WTC11 (cell line): ENCODE data around the gene RSPO1. TPM values are rescaled to one million over a fixed set of nuclear protein-coding genes. Genes with fewer than 3 reads are reported as not detected.

Experiments
- ATAC-seq: fragments of 200-7000 bp; cut with Tn5 transposase; 2 replicates; pipeline ENCODE4 v1.10.0; 2021; ENCODE audit warnings: mild to moderate bottlenecking, moderate library complexity
- CTCF ChIA-PET: fragments of 300-600 bp; sonication (Branson Sonifier 250); formaldehyde crosslinking; loops from one replicate; lab custom pipeline; 2021; ENCODE audit warnings: antibody characterized with exemption; lab: Charles Lee
- POLR2A ChIA-PET: fragments of 350-600 bp; sonication (Branson Sonifier 250); formaldehyde crosslinking; loops from one replicate; lab custom pipeline; 2021; ENCODE audit warnings: antibody characterized with exemption; lab: Charles Lee
- DNase-seq: peaks from one replicate; pipeline ENCODE4 v3.0.0; 2021; ENCODE audit warnings: low spot score
- H3K27ac Mint-ChIP-seq: 2 replicates; pipeline ENCODE4 v1.8.0; 2021; ENCODE audit warnings: mixed read lengths
- H3K27me3 Mint-ChIP-seq: 2 replicates; pipeline ENCODE4 v1.8.0; 2021; ENCODE audit warnings: low read depth, mild to moderate bottlenecking, moderate library complexity, mixed read lengths
- H3K36me3 Mint-ChIP-seq: 2 replicates; pipeline ENCODE4 v1.8.0; 2021; ENCODE audit warnings: mixed read lengths
- H3K4me1 Mint-ChIP-seq: 2 replicates; pipeline ENCODE4 v1.8.0; 2022; ENCODE audit warnings: mixed read lengths
- H3K4me3 Mint-ChIP-seq: 2 replicates; pipeline ENCODE4 v1.8.0; 2021; ENCODE audit warnings: mild to moderate bottlenecking, moderate library complexity, mixed read lengths
- H3K9me3 Mint-ChIP-seq: 2 replicates; pipeline ENCODE4 v1.8.0; 2021; ENCODE audit warnings: mixed read lengths
- ATF1 ChIP-seq: sonication (generic); formaldehyde crosslinking; IDR thresholded peaks from 2 replicates; pipeline ENCODE4 v1.8.1; 2023; ENCODE audit warnings: mild to moderate bottlenecking, moderate library complexity, missing genetic modification reagents
- CBFB ChIP-seq: sonication (generic); formaldehyde crosslinking; IDR thresholded peaks from 2 replicates; pipeline ENCODE4 v1.8.1; 2022; ENCODE audit warnings: mild to moderate bottlenecking, low read depth, missing genetic modification reagents
- FOXP1 ChIP-seq: sonication (generic); formaldehyde crosslinking; IDR thresholded peaks from 2 replicates; pipeline ENCODE4 v1.8.0; 2022; ENCODE audit warnings: missing genetic modification reagents, mild to moderate bottlenecking, moderate library complexity, borderline replicate concordance
- GRHL2 ChIP-seq: fragments of 250-450 bp; sonication (Bioruptor Pico); IDR thresholded peaks from 2 replicates; pipeline ENCODE4 v1.8.0; 2022; ENCODE audit warnings: mild to moderate bottlenecking, moderate library complexity; ENCODE audit not compliant: insufficient replicate concordance, severe bottlenecking
- JAZF1 ChIP-seq: fragments of 250-450 bp; sonication (Bioruptor Pico); IDR thresholded peaks from 2 replicates; pipeline ENCODE4 v1.9.0; 2021; ENCODE audit warnings: moderate library complexity, mild to moderate bottlenecking, inconsistent platforms
- NFATC4 ChIP-seq: fragments of 250-450 bp; sonication (Bioruptor Pico); IDR thresholded peaks from 2 replicates; pipeline ENCODE4 v1.9.0; 2021; ENCODE audit warnings: mild to moderate bottlenecking
- NR1H2 ChIP-seq: sonication (generic); formaldehyde crosslinking; IDR thresholded peaks from 2 replicates; pipeline ENCODE4 v1.9.0; 2021; ENCODE audit warnings: mild to moderate bottlenecking, moderate library complexity, missing genetic modification reagents
- NR2C2 ChIP-seq: sonication (generic); formaldehyde crosslinking; IDR thresholded peaks from 2 replicates; pipeline ENCODE4 v1.8.0; 2022; ENCODE audit warnings: mild to moderate bottlenecking, missing genetic modification reagents
- TP53 ChIP-seq: sonication (generic); formaldehyde crosslinking; IDR thresholded peaks from 2 replicates; pipeline ENCODE4 v1.8.1; 2023; ENCODE audit warnings: mild to moderate bottlenecking, missing genetic modification reagents
- ZNF138 ChIP-seq: sonication (generic); formaldehyde crosslinking; conservative IDR thresholded peaks from 2 replicates; pipeline ENCODE4 v1.8.1; 2022; ENCODE audit warnings: mild to moderate bottlenecking, moderate library complexity, missing genetic modification reagents
- ZNF232 ChIP-seq: sonication (generic); formaldehyde crosslinking; IDR thresholded peaks from 2 replicates; pipeline ENCODE4 v1.8.0; 2022; ENCODE audit warnings: mild to moderate bottlenecking, missing genetic modification reagents
- ZNF317 ChIP-seq: sonication (generic); formaldehyde crosslinking; IDR thresholded peaks from 2 replicates; pipeline ENCODE4 v1.8.1; 2023; ENCODE audit warnings: low read depth, mild to moderate bottlenecking, moderate library complexity, missing genetic modification reagents, borderline replicate concordance
- ZNF423 ChIP-seq: fragments of 250-450 bp; sonication (Bioruptor Pico); IDR thresholded peaks from 2 replicates; pipeline ENCODE4 v2.1.2; 2022; ENCODE audit warnings: mild to moderate bottlenecking, moderate library complexity
- total RNA-seq: library from RNA; stranded (reverse); gene quantifications from 3 replicates; pipeline ENCODE4 v1.2.3, GENCODE V29; 2021
- TF ChIP-seq, protein P1 (sequence below): sonication (generic); formaldehyde crosslinking; IDR thresholded peaks from 2 replicates; pipeline ENCODE4 v1.8.1; 2023; ENCODE audit warnings: mild to moderate bottlenecking, missing genetic modification reagents, moderate library complexity
- TF ChIP-seq, protein P2 (sequence below): sonication (generic); formaldehyde crosslinking; IDR thresholded peaks from 2 replicates; pipeline ENCODE4 v1.8.0; 2022; ENCODE audit warnings: missing genetic modification reagents
- TF ChIP-seq, protein P3 (sequence below): sonication (generic); formaldehyde crosslinking; IDR thresholded peaks from 2 replicates; pipeline ENCODE4 v1.8.1; 2022; ENCODE audit warnings: low read depth, missing genetic modification reagents, borderline replicate concordance
- TF ChIP-seq, protein P4 (sequence below): sonication (generic); formaldehyde crosslinking; IDR thresholded peaks from 2 replicates; pipeline ENCODE4 v1.8.1; 2023; ENCODE audit warnings: mild to moderate bottlenecking, missing genetic modification reagents, borderline replicate concordance
- TF ChIP-seq, protein P5 (sequence below): sonication (generic); formaldehyde crosslinking; IDR thresholded peaks from 2 replicates; pipeline ENCODE4 v1.8.1; 2022; ENCODE audit warnings: mild to moderate bottlenecking, moderate library complexity, missing genetic modification reagents
- TF ChIP-seq, protein P6 (sequence below): fragments of 250-450 bp; sonication (Bioruptor Pico); IDR thresholded peaks from 2 replicates; pipeline ENCODE4 v1.9.0; 2021; ENCODE audit warnings: mild to moderate bottlenecking
- TF ChIP-seq, protein P7 (sequence below): sonication (generic); formaldehyde crosslinking; IDR thresholded peaks from 2 replicates; pipeline ENCODE4 v1.8.1; 2023; ENCODE audit warnings: mild to moderate bottlenecking, missing genetic modification reagents

RSPO1 gene
- total RNA-seq, 1 experiment from 2014 or later, result 0.13 TPM

DNA sequence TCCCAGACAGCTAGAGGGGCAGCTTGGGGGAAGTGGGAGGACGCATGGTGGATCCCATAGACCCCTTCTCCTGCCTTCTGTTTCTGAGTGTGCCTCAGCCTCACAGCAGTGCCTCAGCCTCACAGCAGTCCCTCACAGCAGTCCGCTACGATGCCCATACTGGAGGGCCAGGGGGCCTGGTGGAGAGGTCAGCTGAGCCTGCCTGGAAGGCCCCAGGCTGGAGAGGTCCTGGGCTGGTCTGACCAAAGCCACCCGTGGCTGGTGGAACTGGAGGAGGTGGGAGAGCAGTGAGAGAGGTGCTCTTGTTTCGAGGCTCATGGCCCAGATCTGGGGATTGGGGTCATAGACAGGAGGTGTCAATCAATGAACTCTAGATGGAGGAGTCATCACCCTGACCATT is 16.0 kb upstream of the RSPO1 start:
- Mint-ChIP-seq H3K36me3 (no peaks in the 10 kb centered on the region), H3K9me3 (no peaks in the 10 kb centered on the region), H3K27me3 (peaks cover 3% of the 10 kb centered on the region), H3K27ac (no peak overlapping the region), H3K4me1 (no peaks in the 10 kb centered on the region), H3K4me3 (no peak overlapping the region)
- CTCF ChIA-PET, result no interaction called here
- no peak for DNase-seq
- POLR2A ChIA-PET, result no interaction called here
- ATAC-seq, result no peak
- TF ChIP-seq FOXP1 (CRISPR knock-in tag) (no peak), TP53 (CRISPR knock-in tag) (no peak), NR1H2 (no peak), ZNF232 (CRISPR knock-in tag) (no peak)
- TF ChIP-seq, protein P1, sequence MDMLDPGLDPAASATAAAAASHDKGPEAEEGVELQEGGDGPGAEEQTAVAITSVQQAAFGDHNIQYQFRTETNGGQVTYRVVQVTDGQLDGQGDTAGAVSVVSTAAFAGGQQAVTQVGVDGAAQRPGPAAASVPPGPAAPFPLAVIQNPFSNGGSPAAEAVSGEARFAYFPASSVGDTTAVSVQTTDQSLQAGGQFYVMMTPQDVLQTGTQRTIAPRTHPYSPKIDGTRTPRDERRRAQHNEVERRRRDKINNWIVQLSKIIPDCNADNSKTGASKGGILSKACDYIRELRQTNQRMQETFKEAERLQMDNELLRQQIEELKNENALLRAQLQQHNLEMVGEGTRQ (CRISPR knock-in tag), result no peak
- TF ChIP-seq, protein P2, sequence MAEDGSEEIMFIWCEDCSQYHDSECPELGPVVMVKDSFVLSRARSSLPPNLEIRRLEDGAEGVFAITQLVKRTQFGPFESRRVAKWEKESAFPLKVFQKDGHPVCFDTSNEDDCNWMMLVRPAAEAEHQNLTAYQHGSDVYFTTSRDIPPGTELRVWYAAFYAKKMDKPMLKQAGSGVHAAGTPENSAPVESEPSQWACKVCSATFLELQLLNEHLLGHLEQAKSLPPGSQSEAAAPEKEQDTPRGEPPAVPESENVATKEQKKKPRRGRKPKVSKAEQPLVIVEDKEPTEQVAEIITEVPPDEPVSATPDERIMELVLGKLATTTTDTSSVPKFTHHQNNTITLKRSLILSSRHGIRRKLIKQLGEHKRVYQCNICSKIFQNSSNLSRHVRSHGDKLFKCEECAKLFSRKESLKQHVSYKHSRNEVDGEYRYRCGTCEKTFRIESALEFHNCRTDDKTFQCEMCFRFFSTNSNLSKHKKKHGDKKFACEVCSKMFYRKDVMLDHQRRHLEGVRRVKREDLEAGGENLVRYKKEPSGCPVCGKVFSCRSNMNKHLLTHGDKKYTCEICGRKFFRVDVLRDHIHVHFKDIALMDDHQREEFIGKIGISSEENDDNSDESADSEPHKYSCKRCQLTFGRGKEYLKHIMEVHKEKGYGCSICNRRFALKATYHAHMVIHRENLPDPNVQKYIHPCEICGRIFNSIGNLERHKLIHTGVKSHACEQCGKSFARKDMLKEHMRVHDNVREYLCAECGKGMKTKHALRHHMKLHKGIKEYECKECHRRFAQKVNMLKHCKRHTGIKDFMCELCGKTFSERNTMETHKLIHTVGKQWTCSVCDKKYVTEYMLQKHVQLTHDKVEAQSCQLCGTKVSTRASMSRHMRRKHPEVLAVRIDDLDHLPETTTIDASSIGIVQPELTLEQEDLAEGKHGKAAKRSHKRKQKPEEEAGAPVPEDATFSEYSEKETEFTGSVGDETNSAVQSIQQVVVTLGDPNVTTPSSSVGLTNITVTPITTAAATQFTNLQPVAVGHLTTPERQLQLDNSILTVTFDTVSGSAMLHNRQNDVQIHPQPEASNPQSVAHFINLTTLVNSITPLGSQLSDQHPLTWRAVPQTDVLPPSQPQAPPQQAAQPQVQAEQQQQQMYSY (CRISPR knock-in tag), result no peak
- TF ChIP-seq, protein P3, sequence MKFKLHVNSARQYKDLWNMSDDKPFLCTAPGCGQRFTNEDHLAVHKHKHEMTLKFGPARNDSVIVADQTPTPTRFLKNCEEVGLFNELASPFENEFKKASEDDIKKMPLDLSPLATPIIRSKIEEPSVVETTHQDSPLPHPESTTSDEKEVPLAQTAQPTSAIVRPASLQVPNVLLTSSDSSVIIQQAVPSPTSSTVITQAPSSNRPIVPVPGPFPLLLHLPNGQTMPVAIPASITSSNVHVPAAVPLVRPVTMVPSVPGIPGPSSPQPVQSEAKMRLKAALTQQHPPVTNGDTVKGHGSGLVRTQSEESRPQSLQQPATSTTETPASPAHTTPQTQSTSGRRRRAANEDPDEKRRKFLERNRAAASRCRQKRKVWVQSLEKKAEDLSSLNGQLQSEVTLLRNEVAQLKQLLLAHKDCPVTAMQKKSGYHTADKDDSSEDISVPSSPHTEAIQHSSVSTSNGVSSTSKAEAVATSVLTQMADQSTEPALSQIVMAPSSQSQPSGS, result no peak
- TF ChIP-seq, protein P4, sequence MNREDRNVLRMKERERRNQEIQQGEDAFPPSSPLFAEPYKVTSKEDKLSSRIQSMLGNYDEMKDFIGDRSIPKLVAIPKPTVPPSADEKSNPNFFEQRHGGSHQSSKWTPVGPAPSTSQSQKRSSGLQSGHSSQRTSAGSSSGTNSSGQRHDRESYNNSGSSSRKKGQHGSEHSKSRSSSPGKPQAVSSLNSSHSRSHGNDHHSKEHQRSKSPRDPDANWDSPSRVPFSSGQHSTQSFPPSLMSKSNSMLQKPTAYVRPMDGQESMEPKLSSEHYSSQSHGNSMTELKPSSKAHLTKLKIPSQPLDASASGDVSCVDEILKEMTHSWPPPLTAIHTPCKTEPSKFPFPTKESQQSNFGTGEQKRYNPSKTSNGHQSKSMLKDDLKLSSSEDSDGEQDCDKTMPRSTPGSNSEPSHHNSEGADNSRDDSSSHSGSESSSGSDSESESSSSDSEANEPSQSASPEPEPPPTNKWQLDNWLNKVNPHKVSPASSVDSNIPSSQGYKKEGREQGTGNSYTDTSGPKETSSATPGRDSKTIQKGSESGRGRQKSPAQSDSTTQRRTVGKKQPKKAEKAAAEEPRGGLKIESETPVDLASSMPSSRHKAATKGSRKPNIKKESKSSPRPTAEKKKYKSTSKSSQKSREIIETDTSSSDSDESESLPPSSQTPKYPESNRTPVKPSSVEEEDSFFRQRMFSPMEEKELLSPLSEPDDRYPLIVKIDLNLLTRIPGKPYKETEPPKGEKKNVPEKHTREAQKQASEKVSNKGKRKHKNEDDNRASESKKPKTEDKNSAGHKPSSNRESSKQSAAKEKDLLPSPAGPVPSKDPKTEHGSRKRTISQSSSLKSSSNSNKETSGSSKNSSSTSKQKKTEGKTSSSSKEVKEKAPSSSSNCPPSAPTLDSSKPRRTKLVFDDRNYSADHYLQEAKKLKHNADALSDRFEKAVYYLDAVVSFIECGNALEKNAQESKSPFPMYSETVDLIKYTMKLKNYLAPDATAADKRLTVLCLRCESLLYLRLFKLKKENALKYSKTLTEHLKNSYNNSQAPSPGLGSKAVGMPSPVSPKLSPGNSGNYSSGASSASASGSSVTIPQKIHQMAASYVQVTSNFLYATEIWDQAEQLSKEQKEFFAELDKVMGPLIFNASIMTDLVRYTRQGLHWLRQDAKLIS (CRISPR knock-in tag), result no peak
- TF ChIP-seq, protein P5, sequence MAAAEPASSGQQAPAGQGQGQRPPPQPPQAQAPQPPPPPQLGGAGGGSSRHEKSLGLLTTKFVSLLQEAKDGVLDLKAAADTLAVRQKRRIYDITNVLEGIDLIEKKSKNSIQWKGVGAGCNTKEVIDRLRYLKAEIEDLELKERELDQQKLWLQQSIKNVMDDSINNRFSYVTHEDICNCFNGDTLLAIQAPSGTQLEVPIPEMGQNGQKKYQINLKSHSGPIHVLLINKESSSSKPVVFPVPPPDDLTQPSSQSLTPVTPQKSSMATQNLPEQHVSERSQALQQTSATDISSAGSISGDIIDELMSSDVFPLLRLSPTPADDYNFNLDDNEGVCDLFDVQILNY (CRISPR knock-in tag), result no peak

DNA sequence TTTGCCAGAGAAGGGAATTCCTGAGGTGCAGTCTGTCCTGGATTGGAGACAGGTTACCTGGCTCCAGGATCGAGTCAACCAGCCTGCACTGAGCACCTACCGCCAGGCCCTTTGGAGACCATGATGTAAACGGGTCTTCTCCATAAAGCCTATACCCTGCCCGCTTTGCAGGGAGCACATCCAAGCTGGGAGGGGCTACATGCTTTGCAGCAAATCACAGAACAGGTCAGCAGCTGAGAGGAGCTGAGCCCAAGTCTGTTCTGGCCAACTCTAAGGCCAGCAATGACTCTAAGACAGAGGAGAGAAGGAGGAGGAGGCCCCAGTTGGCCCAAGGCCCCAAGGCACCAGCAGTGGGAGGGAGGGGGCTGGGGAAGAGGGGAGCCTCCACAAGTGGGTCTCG is 15.5 kb upstream of the RSPO1 start:
- Mint-ChIP-seq H3K27me3 (peaks cover 3% of the 10 kb centered on the region), H3K4me3 (no peak overlapping the region), H3K4me1 (no peaks in the 10 kb centered on the region), H3K27ac (no peak overlapping the region), H3K9me3 (no peaks in the 10 kb centered on the region), H3K36me3 (no peaks in the 10 kb centered on the region)
- ATAC-seq, result no peak; the same call in none of the 2 replicates
- TF ChIP-seq JAZF1 (CRISPR knock-in tag) (no peak), ZNF423 (no peak), ZNF138 (no peak), GRHL2 (CRISPR knock-in tag) (no peak), ATF1 (no peak), CBFB (CRISPR knock-in tag) (no peak), NR2C2 (CRISPR knock-in tag) (no peak), FOXP1 (CRISPR knock-in tag) (no peak), ZNF317 (no peak), NFATC4 (CRISPR knock-in tag) (no peak)
- TF ChIP-seq, protein P6, sequence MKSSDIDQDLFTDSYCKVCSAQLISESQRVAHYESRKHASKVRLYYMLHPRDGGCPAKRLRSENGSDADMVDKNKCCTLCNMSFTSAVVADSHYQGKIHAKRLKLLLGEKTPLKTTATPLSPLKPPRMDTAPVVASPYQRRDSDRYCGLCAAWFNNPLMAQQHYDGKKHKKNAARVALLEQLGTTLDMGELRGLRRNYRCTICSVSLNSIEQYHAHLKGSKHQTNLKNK (CRISPR knock-in tag), result no peak
- TF ChIP-seq, protein P7, sequence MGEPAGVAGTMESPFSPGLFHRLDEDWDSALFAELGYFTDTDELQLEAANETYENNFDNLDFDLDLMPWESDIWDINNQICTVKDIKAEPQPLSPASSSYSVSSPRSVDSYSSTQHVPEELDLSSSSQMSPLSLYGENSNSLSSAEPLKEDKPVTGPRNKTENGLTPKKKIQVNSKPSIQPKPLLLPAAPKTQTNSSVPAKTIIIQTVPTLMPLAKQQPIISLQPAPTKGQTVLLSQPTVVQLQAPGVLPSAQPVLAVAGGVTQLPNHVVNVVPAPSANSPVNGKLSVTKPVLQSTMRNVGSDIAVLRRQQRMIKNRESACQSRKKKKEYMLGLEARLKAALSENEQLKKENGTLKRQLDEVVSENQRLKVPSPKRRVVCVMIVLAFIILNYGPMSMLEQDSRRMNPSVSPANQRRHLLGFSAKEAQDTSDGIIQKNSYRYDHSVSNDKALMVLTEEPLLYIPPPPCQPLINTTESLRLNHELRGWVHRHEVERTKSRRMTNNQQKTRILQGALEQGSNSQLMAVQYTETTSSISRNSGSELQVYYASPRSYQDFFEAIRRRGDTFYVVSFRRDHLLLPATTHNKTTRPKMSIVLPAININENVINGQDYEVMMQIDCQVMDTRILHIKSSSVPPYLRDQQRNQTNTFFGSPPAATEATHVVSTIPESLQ, result no peak
- POLR2A ChIA-PET, result no interaction called here
- DNase-seq, result no peak
- CTCF ChIA-PET, result no interaction called here
